ENCODE results near the gene PLCH1.

Gene PLCH1

DNA sequence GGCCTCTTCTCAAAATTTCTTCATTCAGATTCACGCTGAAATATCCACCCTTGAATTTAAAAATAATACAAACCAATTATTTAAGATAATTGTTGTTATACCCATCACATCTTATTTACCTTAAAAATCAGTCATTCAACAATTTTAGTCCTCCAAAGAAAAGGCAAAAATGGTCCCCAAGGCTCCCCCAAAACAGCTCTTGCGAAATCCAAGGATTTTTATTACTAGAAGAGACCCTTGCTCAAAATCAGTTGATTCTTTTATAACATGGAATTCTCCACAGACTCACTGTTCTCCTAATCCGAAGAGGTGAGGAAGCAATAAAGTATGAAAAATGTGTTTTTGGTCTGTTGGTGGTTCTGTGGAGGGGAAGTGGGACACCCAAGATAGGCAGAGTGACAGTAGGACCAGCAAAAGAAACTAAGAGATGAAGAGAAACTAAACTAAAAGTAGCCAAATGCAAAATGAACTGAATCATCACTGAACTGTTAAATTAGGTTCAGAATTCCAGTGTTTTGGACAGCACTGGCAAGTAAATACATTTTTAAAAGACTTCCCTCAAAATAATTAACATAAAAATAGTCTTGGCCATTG, 19.1 kb upstream of the PLCH1 start:
- Histone ChIP-seq H2AFZ (ENCODE audit: low read depth, low read length) (no peak overlapping the region), H3K4me2 (ENCODE audit: low read length) (no peak overlapping the region)
- TF ChIP-seq, protein P1, sequence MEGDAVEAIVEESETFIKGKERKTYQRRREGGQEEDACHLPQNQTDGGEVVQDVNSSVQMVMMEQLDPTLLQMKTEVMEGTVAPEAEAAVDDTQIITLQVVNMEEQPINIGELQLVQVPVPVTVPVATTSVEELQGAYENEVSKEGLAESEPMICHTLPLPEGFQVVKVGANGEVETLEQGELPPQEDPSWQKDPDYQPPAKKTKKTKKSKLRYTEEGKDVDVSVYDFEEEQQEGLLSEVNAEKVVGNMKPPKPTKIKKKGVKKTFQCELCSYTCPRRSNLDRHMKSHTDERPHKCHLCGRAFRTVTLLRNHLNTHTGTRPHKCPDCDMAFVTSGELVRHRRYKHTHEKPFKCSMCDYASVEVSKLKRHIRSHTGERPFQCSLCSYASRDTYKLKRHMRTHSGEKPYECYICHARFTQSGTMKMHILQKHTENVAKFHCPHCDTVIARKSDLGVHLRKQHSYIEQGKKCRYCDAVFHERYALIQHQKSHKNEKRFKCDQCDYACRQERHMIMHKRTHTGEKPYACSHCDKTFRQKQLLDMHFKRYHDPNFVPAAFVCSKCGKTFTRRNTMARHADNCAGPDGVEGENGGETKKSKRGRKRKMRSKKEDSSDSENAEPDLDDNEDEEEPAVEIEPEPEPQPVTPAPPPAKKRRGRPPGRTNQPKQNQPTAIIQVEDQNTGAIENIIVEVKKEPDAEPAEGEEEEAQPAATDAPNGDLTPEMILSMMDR (IDR thresholded peaks at IDR 0.05; ENCODE audit: low read depth, low read length) = no peak
- TF ChIP-seq EZH2phosphoT487 (IDR thresholded peaks at IDR 0.05; ENCODE audit: low read depth) = no peak

DNA sequence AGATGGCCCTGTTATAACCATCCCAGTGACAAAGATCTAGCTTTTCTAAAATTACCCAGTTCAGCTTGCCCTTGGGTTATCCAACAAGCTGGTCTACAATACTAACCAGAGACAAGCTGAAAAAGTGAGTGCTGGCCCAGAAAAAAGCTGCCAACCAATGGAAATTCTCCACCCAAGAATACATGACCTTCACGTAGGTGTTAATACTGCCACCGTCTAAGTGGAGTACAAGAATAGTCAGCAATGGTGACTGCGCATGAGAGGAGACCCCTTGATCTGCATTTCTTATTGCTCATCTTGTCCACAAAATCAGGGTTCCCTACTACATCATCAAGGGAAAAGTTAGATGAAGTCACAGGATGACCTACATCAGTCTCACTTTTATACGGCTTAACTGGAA, 15.8 kb upstream of the PLCH1 start:
- no peak overlapping the region for H3K9ac ChIP-seq (ENCODE audit: low read length)
- no peaks in the 10 kb centered on the region for H3K9me3 ChIP-seq (ENCODE audit: insufficient read depth, low read length)
- no peak for TF ChIP-seq EZH2phosphoT487 (IDR thresholded peaks at IDR 0.05; ENCODE audit: low read depth)
- TF ChIP-seq, protein P1 (IDR thresholded peaks at IDR 0.05; ENCODE audit: low read depth, low read length) = no peak

More for the DNA sequence above, 19.1 kb upstream of the PLCH1 start:
- Histone ChIP-seq H4K20me1 (ENCODE audit: insufficient read depth, low read length) (no peaks in the 10 kb centered on the region), H3K4me1 (ENCODE audit: low read length) (peaks cover 10% of the 10 kb centered on the region), H3K9me3 (ENCODE audit: insufficient read depth, low read length) (no peaks in the 10 kb centered on the region), H3K79me2 (ENCODE audit: low read length) (no peaks in the 10 kb centered on the region), H3K36me3 (replicated peaks; ENCODE audit: low read depth, low read length) (no peaks in the 10 kb centered on the region), H3K4me3 (ENCODE audit: low read length) (no peak overlapping the region), H3K27ac (ENCODE audit: low read length) (no peak overlapping the region), H3K9ac (ENCODE audit: low read length) (no peak overlapping the region), H3K27me3 (ENCODE audit: low read depth, low read length) (no peaks in the 10 kb centered on the region)

DNA sequence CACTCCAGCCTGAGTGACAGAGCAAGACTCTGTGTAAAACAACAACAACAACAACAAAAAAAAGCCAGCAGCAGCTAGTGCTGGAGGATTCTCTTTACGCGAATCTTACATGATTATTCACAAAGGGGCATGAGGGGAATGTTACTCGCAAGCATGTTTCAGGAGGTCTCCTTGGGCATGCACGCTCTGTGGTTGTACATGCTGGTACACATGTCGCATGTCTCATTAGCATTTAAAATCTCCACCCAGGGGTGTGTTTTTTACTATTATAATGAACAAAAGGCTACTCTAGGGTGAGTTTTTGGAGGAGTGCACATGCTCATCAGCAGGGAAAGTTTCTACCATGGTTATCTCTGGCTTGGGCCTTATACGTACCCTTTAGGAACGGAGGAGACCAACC, 12.7 kb upstream of the PLCH1 start:
- H3K27me3 ChIP-seq (ENCODE audit: low read depth, low read length) = no peaks in the 10 kb centered on the region
- H3K4me3 ChIP-seq (ENCODE audit: low read length) = no peak overlapping the region
- no peak overlapping the region for H3K4me2 ChIP-seq (ENCODE audit: low read length)
- no peaks in the 10 kb centered on the region for H4K20me1 ChIP-seq (ENCODE audit: insufficient read depth, low read length)
- H3K4me1 ChIP-seq (ENCODE audit: low read length) = no peaks in the 10 kb centered on the region
- H3K9me3 ChIP-seq (ENCODE audit: insufficient read depth, low read length) = no peaks in the 10 kb centered on the region
- H3K36me3 ChIP-seq (replicated peaks; ENCODE audit: low read depth, low read length) = no peaks in the 10 kb centered on the region
- no peak overlapping the region for H3K9ac ChIP-seq (ENCODE audit: low read length)
- H3K27ac ChIP-seq (ENCODE audit: low read length) = no peak overlapping the region
- TF ChIP-seq EZH2phosphoT487 (IDR thresholded peaks at IDR 0.05; ENCODE audit: low read depth) = no peak
- TF ChIP-seq, protein P1 (IDR thresholded peaks at IDR 0.05; ENCODE audit: low read depth, low read length) = no peak
- H3K79me2 ChIP-seq (ENCODE audit: low read length) = no peaks in the 10 kb centered on the region
- no peak overlapping the region for H2AFZ ChIP-seq (ENCODE audit: low read depth, low read length)

More for the DNA sequence above, 15.8 kb upstream of the PLCH1 start:
- H3K4me2 ChIP-seq (ENCODE audit: low read length) = no peak overlapping the region
- no peaks in the 10 kb centered on the region for H4K20me1 ChIP-seq (ENCODE audit: insufficient read depth, low read length)
- H3K4me1 ChIP-seq (ENCODE audit: low read length) = peaks cover 5% of the 10 kb centered on the region
- H3K36me3 ChIP-seq (replicated peaks; ENCODE audit: low read depth, low read length) = no peaks in the 10 kb centered on the region
- H2AFZ ChIP-seq (ENCODE audit: low read depth, low read length) = no peak overlapping the region
- H3K27me3 ChIP-seq (ENCODE audit: low read depth, low read length) = no peaks in the 10 kb centered on the region
- H3K27ac ChIP-seq (ENCODE audit: low read length) = no peak overlapping the region
- H3K79me2 ChIP-seq (ENCODE audit: low read length) = no peaks in the 10 kb centered on the region
- no peak overlapping the region for H3K4me3 ChIP-seq (ENCODE audit: low read length)

DNA sequence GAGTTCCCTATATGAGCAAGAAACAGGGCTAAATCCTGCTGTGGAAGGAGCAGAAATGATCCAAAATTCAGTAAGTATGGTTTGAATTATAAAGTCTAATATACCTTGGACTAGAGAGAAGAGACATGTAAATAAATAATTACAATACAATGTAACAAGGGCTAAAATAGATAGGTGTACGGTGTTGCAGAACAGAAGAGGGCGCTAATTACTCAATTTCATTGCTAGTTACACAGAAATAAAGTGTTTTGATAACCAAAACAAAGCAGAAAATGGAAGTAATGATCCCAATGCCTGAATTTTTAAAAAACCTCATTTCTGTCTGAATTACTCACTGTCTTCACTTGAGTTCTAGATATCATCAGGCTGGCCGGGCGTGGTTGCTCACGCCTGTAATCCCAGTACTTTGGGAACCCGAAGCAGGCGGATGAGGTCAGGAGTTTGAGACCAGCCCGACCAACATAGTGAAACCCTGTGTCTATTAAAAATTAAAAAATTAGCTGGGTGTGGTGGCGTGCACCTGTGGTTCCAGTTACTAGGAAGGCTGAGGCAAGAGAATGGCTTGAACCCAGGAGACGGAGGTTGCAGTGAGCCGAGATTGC, 8.3 kb upstream of the PLCH1 start:
- H3K36me3 ChIP-seq (replicated peaks; ENCODE audit: low read depth, low read length) = no peaks in the 10 kb centered on the region
- 0 out of 2 replicates have a peak overlapping the region, but pooled peaks have one; percentile 55 for H2AFZ ChIP-seq (ENCODE audit: low read depth, low read length)
- no peak for TF ChIP-seq EZH2phosphoT487 (IDR thresholded peaks at IDR 0.05; ENCODE audit: low read depth)
- TF ChIP-seq, protein P1 (IDR thresholded peaks at IDR 0.05; ENCODE audit: low read depth, low read length) = peak; percentile 78
- peak overlapping the region; percentile 67 for H3K4me2 ChIP-seq (ENCODE audit: low read length)
- no peak overlapping the region for H3K27ac ChIP-seq (ENCODE audit: low read length)
- no peaks in the 10 kb centered on the region for H3K9me3 ChIP-seq (ENCODE audit: insufficient read depth, low read length)
- peak overlapping the region; percentile 71 for H3K4me3 ChIP-seq (ENCODE audit: low read length)
- H4K20me1 ChIP-seq (ENCODE audit: insufficient read depth, low read length) = no peaks in the 10 kb centered on the region
- no peaks in the 10 kb centered on the region for H3K79me2 ChIP-seq (ENCODE audit: low read length)
- H3K27me3 ChIP-seq (ENCODE audit: low read depth, low read length) = peaks cover 6% of the 10 kb centered on the region; the same call in 1 of the 2 replicates
- H3K9ac ChIP-seq (ENCODE audit: low read length) = no peak overlapping the region
- H3K4me1 ChIP-seq (ENCODE audit: low read length) = no peaks in the 10 kb centered on the region
